Putamen (tissue), 1 donor: ENCODE results near the gene AGPAT1.
"Not testable (repeated sequence)": the region's sequence is repeated elsewhere in the genome, so short reads cannot be mapped to it uniquely, and the experiment has no call there.

Source experiments
- DNase-seq: peaks from one replicate; pipeline ENCODE4 v3.0.0-alpha.2; 2016; ENCODE audit warnings: low spot score

The AGPAT1 gene

DNA sequence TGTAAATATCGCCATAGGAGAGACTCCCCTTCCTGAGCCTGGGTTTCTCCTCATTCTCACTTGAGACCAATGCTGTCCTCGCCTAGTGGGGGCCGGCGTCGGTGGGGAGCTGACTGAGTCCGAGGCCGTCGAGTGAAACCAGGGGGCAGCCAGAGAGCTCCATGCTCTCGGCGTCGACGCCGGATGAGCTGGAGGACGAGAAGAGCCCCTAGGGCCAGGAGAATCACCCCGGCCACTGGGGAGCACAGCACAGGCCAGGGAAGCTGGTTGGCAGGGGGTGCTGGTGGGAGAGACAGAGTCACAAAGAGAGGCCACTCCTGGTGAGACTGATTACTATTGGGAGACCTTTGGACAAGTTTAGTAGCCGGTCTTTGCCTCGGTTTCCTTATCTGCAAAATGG lies 23.0 kb upstream of the AGPAT1 start:
- no peak for DNase-seq

DNA sequence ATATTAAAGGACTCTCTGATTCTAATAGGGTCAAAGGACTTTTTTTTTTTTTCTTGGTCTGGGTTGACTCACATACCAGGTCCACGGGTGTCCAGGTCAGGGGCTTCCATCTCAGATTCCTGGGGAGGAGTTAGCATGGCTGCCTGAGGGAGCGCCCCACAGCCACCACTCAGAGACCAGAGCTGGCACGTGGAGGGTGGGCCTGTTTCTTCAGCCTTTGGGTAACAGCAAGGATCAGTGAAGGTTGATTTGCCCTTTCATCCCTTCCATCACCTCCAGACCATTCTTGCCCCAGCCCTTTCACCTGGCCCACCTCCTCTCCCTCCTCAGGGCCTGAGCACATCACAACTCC lies 22.4 kb upstream of the AGPAT1 start:
- DNase-seq = no peak

DNA sequence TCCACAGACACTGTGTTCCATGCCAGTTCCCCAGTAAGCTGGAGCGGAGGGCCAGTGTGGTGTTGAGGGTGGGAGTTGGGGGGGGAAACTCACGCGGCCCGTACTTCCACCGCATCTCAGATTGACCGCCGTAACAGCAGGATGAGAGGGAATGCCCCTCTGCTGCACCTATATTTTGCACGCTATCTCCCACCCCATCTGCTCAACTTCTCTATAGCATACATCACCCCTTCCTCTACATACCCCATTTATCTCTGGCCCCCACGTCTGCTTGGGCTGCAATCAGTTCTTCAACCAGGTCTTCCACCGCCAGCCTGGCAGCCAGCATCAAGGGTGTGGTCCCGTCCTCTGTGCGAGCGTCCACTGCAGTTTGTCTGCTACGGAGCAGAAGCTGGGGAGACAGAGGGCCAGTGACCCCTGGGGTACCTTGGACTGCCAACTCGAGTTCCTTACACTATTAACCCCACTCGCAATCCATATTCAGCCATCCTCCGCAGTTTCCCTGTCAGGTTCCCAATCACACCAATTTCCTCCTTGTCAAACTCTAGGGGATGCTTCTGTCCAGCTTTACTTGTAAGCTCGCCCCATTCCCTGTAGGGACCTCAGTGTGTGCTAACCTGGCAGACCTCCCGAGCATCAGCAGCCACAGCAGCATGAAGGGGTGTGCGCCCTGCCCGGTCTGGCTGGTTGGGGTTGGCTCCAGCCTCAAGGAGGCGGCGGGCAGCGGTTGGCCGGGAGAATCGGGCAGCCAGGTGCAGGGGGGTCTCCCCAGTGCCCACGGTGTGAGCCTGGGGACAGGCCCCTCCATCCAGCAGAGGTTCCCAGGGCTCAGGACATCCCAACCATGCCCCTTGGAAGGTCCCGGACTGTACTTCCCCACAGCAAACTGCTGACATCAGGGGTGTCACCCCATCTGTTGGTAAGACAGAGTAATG lies 21.1 kb upstream of the AGPAT1 start:
- DNase-seq = no peak

DNA sequence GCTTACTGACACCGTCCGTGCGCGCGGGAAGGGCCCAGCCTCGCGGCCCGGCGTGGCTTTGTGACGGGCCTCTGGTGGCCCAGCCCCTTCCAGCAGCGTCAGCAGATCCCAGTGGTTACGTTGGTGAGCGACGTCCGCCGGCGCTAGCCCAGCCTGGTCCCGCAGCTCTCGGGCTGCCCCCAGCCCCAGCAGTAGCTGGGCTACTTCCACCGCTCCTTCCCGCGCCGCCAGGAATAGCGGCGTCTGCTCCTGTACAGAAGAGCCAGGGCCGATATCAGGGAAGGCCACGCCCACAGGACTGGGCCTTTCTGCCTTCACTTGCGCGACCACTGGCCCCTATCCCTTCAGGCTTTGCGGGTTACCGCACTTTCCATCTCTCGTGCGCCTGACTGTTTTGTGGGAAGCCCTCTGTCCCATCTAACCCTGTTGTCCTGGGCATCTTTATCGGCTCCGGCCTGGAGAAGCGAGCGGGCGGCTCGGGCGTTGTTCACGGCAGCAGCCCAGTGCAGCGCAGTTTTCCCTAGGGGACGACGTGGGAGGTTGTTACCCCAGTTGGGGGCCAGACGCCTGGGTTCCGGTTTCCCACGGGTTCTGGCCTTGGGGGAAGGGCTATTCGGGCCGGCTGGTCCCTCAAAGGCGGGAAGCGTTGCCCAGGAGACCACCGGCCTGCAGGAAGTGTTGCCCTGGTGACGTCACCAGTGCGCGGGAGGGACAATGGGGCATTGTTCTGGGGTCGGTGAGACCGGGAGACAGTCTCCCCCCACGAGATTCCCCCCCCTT lies 20.2 kb upstream of the AGPAT1 start:
- peak; percentile 96 for DNase-seq

DNA sequence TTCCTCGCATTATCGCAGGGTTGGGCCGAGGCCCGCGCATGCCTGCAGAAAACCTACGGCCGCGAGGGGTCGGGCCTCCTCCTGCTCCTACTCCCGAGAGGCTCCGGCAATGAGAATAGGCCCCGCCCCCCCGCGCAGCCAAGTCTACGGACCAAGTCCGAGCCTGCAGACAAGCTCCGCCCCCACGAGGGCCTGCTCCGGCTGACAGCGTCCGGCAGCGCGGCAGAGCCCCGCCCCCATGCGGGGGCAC lies 19.7 kb upstream of the AGPAT1 start:
- peak; percentile 100 for DNase-seq

DNA sequence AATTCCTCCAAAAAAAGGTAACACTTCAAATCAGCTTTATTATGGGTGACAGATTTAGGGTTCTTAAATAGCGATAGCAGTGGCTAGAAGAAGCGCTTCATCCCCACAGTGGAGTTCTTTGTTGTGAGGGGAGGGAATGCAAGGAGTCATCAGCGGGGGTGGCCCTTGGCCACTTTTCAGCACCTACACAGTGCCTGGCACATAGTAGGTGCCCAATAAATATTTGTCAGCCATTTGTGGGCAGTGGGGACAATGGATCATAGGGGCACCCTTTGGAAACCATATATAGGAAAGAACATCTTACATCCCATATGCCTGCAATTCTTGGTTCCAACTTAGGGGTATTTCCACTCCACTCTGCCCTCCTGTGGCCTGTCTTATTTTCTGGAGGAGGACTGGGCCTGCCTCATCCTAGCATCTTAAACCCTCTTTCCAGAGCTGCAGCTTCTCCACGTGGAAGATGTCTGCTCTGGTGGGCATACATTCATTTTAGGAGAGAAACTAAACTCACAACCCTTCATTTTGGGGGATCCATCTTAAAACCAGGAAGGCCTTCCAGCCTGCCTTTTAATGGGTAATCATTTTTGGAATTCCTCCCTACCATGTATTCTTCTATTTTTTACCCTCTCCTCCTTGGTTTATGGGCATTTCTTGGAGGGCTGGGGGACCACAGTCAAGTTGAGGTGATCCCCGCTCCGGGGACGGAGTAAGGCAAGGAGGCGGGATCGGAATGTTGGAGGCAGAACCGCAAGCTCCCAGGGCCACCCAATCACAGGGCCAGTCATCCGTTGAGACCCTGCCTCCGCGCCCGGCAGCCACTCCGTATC lies 19.2 kb upstream of the AGPAT1 start:
- peak; percentile 57 for DNase-seq

DNA sequence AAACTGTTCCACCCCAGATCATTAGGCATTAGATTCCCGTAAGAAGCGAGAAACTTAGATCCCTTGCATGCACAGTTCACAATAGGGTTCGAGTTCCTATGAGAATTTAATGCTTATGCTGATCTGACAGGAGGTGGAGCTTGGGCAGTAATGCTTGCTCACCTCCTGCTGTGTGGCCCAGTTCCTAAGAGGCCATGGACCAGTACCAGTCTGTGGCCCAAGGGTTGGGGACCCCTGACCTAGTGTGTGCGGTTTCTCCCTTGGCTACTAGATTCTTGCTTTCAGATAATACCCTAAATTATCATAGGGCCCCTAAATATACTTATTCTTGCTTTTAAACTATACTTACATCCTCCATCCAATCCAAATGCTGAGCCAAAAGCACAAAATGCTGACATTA lies 18.5 kb upstream of the AGPAT1 start:
- no peak for DNase-seq

DNA sequence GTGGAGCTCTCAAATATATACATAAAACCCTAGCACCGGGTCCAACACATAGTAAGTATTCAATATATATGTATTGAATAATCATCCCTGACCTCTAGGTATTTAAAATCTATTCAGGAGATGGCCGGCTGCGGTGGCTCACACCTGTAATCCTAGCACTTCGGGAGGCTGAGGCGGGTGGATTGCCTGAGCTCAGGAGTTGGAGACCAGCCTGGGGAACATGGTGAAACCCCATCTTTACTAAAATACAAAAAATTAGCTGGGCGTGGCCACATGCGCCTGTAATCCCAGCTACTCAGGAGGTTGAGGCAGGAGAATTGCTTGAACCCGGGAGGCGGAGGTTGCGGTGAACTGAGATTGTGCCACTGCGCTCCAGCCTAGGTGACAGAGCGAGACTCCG lies 17.2 kb upstream of the AGPAT1 start:
- not testable (repeated sequence) for DNase-seq

DNA sequence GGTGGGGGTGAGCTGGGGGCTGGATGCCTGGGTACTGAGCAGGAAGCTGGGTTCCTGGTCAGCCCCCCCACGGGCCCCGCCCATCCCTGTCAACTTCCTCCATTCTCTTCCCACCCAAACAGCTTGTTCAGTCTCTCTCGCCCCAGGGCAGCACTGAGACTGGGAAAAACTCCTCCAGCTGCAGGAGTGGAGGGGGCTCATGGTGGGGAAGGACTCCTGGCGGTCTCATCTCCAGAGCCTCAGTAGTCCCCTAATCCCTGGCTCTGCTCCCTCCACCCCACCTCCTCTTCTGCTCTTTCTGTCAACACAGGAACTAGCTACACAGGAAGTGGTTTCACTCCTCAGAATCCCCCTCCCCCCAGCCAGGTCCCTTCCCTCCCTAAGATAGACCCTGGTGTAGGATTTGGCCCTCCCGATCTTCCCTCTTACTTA lies 16.7 kb upstream of the AGPAT1 start, which contains the start of gene GPSM3:
TSS of gene GPSM3 (minus strand) at position 36 of the 432 bp plus-strand sequence. CDS start 130 bp downstream, outside the sequence.
- DNase-seq = no peak

DNA sequence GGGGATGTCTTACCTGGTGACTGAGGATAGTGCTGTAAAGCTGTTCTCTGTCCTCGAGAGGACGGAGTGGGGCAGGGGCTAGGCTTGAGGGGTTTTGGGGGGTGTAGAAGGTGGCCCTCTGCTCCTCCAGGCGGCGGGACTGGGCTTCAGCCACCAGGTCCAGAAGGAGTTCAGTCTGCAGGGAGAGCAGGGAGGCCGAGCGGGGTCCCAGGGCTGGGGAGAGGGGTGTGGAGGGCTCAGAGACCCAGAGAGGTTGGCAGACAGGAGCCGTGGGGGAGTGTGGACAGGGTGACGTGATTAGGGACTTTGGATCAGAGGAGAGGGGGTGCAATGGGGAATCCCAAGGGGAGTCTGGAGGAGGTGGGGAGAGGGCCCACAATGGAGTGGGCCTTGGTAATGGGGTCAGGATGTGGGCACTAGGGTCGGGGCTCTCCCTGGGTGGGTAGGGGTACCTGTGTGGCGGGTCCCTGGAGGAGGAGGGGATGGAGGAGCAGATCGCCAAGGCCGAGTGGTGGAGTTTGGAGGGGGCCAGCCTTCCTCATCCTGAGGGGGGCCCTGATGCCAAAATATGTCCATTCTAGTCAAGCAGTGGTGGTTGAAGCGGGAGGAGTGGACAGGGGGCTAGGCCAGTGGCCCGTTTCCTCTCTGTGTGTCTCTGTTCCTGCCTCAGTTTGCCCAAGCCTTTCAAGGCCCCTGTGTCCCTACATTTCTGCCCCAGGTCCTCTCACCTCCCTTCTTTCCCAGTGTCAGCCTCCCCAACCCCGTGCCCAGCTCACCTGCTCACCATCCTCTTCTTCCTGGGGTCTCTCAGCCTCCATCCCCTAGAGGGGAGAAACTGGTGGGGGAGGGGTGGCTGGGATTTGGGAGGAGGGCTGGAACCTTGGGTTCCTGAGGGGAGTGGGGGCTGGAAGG lies 16.1 kb upstream of the AGPAT1 start:
- DNase-seq = no peak

DNA sequence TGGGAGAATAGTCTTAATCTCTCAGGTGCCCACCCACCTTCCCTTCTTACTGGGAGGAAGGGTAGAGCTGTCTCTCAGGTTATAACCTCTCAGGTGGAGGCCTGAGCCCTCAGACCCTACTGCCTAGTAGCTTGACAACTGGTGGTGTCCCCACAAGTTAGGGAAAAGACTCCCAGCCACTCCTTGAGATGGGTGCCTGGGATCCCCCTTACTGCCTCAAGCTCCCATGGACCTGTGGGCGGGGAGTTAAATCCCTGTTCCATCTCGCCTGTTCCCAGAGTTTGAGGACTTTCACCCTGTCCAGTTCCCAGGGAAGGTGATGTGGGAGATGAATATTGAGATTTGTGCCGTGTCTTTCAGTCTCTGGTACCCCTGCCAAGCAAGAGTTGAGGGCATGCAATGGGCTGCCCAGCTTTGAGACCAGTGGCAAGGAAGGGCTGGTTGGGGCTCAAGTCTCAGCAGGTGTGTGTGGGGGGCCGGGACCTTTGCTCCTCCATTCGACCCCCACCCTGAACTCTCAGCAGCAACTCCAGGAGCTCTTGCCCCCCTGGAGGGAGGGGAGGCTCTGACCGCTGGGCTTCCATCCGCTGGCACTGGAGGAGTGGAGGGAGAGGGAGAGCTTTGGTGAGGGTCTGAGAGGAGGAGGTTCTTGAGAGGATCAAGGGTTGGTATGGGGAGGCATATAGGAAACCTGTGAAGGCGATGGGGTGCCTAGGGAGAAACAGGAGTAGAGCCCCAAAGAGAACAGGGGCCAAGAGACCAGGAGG lies 15.2 kb upstream of the AGPAT1 start:
- DNase-seq = no peak

DNA sequence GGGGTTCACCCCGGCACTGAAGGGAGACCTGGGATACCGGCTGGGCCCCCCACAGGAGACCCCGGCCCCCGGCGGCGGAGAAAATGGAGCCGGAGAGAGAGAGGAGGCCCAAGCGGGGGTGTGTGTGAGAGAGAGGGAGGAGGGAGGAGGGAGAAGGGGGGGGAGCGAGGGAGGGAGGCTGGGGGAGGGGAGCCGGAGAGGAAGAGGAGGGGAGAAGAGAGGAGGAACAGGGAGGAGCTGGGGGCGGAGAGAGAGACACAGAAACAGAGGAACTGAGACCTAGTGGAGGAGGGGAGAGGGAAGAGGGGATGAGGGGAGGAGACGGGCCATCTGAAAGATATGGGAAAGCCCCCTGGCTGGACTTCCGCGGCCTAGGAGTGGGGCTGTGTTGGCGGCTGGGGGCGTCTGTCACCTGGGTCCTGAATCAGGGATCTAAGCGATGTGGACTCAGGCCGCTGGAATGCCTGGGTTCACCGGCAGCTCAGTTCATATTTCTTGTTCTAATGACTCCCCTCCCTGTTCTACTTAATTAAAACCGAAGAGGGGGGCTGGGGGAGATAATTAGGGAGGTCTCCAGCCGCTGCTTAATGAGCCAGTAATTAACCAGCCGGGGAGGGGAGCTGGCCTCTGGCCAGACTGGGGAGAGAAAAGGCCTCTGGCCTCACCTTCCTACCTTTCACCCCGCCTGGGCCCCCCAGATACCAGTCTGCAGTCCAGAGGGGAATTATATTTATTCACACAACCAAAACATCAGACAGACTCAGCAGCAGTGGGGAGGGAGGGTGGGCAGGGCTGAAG lies 14.4 kb upstream of the AGPAT1 start, which contains the start of gene PBX2:
TSS of gene PBX2 (minus strand) at position 149 of the 798 bp plus-strand sequence. CDS start 287 bp downstream, outside the sequence.
- DNase-seq = peak; percentile 96

DNA sequence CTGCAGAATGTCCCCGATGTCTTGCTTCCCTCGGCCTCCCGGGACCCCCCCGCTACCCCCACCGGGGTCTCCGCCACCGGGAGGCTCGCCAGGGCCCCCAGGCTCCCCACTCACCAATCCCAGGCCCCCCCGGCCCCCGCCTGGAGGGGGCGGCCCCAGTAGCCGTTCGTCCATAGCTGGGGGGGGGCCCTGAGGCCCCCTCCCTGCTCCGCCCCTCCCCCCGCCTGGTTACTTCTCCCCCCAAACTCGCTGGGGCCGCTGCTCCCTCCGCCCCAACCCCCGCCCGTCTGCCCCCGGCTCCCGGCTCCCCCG lies 13.8 kb upstream of the AGPAT1 start:
- no peak for DNase-seq

DNA sequence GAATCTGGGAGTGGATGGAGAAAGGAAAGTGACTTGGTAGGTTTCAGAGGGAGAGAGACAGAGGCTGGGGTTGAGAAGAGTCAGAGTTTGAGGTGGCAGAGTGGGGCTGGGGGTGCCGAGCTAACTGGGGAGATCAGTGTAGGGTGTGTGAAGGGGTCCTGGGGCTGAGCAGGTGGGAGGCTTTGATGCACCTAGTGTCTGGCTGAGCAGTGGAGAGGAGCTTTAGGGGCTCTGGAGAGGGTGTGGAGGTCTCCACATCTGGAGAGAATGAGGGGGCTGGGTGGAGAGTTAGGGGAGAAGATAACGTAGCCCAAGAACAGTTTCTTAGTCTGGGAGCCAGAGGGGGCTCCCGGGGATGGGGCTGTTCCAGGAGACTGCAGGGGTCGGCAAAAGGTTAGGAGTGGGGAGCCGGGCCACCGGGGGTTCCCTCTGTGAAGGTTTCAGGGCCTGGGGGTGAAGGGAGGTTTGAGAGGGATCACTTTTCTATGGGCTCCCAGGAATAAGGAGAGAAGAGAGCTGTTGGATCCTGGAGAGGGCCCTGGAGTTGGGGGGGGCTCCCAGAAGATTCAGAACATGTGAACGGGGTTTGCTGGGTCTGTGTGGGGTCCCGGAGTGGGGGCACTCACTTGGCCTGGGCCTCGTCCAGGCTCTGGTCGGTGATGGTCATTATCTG lies 13.3 kb upstream of the AGPAT1 start:
- DNase-seq = no peak

DNA sequence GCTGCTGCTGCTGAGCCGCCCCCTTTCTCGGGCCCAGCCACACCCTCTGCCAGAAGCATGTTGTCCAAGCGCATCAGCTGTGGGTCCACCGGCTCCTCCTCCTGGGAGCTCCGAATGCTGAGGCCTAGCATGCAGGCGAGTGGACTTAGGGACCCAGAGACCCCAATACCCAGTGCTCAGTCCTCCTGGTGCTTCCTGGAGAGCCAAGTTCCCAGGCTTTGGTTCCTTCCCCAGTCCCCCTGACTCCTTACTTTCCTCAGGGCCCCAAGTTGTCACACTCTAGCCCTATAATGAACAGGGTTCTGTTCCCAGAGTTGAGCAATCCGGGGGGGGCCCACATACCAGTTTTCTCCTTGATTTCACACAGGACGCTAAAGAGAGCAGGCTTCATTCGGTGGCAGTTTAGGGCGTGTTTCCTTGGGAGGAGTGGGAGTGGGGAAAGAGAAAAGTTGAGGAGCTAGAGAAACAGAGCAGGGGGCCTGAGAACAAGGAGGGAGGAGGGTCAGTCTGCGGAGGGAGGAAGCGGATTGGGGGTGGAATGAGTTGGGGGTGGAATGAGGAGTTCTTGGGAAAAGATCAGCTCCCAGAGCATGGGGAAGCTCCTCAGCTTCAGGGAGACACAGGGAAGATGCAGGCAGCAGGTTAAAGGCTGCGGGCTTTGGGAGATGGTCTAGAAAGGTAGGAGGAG lies 12.6 kb upstream of the AGPAT1 start:
- DNase-seq = no peak

DNA sequence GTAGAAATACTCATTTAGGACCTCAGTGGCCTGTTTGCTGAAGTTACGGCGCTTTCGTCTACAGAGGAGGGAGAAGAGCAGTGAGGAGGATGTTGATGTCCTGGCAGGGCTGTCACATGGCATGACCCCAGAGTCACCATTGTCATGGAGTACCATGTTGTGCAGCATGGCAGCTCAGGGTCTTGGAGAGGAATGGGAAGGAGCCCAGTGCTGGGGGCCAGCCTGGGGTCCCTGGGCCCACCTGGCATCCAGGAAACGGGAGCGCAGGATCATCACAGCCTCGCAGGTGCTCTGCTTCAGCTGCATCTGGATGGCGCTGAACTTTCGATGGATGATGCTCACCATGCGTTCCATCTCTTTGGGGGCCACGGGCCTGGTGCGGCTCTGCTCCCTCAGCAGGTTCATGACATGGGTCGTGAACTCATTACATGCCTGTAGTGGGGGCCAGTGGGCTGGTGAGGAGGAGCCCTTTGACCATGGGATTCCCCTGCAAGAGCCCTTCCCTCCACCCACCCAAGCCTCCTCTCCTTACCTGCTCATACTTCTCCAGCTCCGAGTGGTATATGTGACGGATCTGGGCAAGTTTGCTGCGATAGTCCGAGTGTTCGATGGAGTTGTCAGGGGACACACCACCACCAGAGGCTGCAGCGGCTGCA lies 12.0 kb upstream of the AGPAT1 start:
- DNase-seq = not testable (repeated sequence)

DNA sequence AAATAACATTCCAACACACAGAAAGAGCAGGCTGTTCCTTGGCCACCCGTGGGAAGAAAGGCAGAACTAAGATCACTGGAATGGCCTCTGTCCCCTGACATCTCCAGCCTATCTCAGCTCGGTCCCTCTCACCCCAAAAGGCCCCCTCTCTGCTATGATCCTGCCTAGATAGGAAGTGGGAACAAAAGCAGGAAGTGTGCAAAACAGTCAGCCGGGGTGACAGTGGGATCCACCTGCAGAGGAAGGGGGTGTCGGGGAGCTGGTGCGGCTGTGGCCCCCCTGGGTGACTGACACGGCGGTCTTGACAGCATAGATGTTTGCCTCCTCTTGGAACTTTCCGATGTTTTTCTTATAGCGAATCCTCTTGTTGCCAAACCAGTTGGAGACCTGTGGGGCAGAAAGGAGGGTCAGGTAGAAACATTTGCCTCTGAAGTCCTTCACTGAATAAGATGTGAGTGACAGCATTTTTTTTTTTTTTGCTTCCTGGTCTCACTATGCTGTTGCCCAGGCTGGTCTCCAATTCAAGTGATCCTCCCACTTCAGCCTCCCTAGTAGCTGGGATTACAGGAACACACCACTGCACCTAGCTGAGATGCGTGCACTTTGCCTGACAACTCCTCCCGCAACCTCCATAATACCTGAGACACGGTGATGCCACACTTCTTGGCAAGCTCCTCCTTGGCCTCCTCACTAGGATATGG lies 11.3 kb upstream of the AGPAT1 start:
- DNase-seq = no peak
